Astrocyte (in vitro differentiated cells and primary cell): Measurements from ENCODE around the gene FAM107B.

Source experiments
- CTCF ChIP-seq: IDR thresholded peaks from 2 replicates; pipeline ENCODE4 v1.5.1; 2011; ENCODE audit warnings: low read depth, mild to moderate bottlenecking, inconsistent platforms, low read length, moderate library complexity; ENCODE audit not compliant: insufficient read depth
- EZH2 ChIP-seq: IDR thresholded peaks from 2 replicates; pipeline ENCODE4 v1.6.1; 2012; ENCODE audit warnings: mild to moderate bottlenecking, low read length, inconsistent platforms; ENCODE audit not compliant: insufficient read depth

GRCh38 chr10:14560791-14561765, 213.6 kb downstream of the FAM107B start:
- no peak for TF ChIP-seq CTCF
- TF ChIP-seq EZH2 = no peak
